ENCODE measurements around the gene SMC5. TPM values are rescaled to one million over a fixed set of nuclear protein-coding genes. Genes with fewer than 3 reads are reported as not detected.
"Not testable (repeated sequence)": the region's sequence is repeated elsewhere in the genome, so short reads cannot be mapped to it uniquely, and the experiment has no call there.

The SMC5 gene
- total RNA-seq, 1 experiment from 2014 or later, result 11.1 TPM

DNA sequence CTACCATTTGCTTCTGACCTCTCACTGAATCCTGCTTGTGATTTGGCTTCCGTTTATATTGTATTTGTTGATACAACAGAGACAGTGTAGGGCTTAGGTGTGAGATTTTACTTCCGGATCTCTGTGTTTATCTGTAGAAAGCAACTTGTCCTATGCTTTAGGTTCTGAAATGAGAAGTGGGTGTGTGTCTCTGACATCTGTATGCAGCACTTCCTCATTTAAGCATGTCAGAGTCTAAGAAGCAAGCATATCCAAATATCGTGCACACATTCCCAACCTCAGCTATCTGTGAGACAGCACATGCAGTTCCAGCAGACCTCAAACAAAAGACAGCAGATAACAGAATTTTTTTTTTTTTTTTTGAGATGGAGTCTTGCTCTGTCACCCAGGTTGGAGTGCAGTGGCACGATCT lies 139.4 kb downstream of the SMC5 start:
- 0 out of 2 replicates have a peak, but pooled peaks cover 2% of the 10 kb centered on the region for H3K27me3 ChIP-seq (ENCODE audit: control insufficient read depth, insufficient read depth, low read length)
- no peak for DNase-seq
- no peaks in the 10 kb centered on the region for H3K36me3 ChIP-seq (replicated peaks; ENCODE audit: control insufficient read depth, insufficient read depth, low read length)
- H3K4me3 ChIP-seq (ENCODE audit: insufficient read depth, low read depth, low read length), result no peak overlapping the region

DNA sequence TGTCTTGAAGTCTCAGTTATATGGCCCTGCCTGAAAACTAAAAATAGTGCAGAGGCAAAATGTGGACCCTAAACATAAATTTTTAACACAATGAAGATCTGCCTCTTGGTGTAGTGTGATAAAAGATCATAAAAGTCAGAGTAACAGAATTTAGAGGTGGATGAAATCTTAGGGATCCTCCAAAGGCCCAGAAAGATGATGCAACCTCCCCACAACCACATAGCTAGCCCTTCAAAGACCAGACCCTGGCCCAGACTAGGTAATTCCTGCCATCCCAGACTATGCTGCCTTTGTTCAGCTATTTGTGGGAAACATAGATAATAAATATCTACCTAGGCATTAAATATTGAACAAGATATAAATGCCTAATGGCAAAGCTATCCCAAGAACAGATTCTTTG lies 140.4 kb downstream of the SMC5 start:
- no peak for DNase-seq
- no peaks in the 10 kb centered on the region for H3K36me3 ChIP-seq (replicated peaks; ENCODE audit: control insufficient read depth, insufficient read depth, low read length)
- 0 out of 2 replicates have a peak, but pooled peaks cover 2% of the 10 kb centered on the region for H3K27me3 ChIP-seq (ENCODE audit: control insufficient read depth, insufficient read depth, low read length)
- H3K4me3 ChIP-seq (ENCODE audit: insufficient read depth, low read depth, low read length), result no peak overlapping the region

DNA sequence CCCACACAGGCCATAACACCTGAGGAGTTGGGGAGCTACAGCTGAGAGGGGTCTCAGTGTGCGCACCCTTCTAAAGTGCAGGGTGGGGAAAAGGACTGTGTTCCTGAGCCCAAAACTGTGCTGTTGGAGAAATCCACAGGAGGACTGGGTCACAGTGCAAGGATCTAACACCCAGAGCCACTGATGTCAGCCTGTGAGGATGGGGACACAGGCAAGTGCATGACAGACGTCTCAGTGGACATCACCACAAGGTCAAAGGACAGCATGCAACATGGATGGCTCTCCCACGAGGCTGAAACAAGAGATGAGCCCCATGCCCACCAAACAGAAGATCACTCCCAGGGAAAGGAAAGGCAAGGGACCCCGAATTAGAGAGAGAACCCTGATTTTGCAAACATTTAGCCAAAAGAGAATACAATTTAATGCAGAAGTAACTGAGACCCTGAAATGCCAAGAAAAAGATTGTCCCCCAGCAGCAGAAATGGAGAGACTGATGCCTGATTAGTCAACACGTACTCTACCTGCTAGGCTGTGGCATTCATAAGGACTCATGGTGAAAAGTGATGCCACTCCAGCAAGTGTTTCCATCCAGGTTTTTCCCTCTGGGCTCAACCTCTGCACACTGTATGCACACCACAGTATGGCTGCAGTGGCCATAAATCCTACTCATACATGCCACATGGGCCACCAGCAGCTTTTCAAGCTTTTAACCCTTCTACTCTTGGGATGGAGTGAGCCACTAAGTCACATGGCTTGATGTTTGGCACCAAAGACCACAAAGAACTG lies 141.5 kb downstream of the SMC5 start:
- no peak for DNase-seq
- H3K27me3 ChIP-seq (ENCODE audit: control insufficient read depth, insufficient read depth, low read length), result 0 out of 2 replicates have a peak, but pooled peaks cover 2% of the 10 kb centered on the region
- no peak overlapping the region for H3K4me3 ChIP-seq (ENCODE audit: insufficient read depth, low read depth, low read length)
- no peaks in the 10 kb centered on the region for H3K36me3 ChIP-seq (replicated peaks; ENCODE audit: control insufficient read depth, insufficient read depth, low read length)

DNA sequence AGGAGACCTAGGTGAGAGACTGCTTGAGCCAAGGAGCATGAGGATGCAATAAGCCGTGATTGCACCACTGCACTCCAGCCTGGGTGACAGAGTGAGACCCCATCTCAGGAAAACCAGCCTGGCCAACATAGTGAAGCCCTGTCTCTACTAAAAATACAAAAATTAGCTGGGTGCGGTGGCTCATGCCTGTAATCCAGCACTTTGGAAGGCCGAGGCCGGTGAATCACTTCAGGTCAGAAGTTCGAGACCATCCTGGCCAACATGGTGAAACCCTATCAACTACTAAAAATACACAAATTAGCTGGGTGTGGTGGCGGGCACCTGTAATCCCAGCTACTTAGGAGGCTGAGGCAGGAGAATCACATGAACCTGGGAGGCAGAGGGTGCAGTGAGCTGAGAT lies 142.5 kb downstream of the SMC5 start:
- H3K4me3 ChIP-seq (ENCODE audit: insufficient read depth, low read depth, low read length); DNase-seq; H3K36me3 ChIP-seq (replicated peaks; ENCODE audit: control insufficient read depth, insufficient read depth, low read length); H3K27me3 ChIP-seq (ENCODE audit: control insufficient read depth, insufficient read depth, low read length): not testable (repeated sequence)

DNA sequence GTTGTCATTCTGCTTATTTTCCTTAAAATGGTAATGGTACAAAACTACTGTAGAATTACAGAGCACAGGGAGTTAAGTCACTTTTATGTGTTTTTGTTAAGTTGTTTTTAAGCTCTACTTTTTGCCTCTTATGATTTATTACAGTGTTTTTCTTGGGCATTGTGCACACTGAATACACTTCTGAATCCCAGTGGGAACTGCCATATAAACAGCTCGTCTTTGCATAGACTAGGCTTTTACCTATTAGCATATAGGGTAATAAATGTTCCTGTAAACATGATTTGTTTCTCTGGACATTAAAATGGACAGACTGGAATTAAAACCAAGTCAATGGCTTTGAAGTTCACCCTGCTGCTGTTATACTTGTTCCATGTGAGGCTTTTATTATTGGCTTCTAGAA lies 143.4 kb downstream of the SMC5 start:
- Histone ChIP-seq H3K36me3 (replicated peaks; ENCODE audit: control insufficient read depth, insufficient read depth, low read length) (no peaks in the 10 kb centered on the region), H3K4me3 (ENCODE audit: insufficient read depth, low read depth, low read length) (no peak overlapping the region), H3K27me3 (ENCODE audit: control insufficient read depth, insufficient read depth, low read length) (0 out of 2 replicates have a peak, but pooled peaks cover 2% of the 10 kb centered on the region)
- DNase-seq, result no peak

DNA sequence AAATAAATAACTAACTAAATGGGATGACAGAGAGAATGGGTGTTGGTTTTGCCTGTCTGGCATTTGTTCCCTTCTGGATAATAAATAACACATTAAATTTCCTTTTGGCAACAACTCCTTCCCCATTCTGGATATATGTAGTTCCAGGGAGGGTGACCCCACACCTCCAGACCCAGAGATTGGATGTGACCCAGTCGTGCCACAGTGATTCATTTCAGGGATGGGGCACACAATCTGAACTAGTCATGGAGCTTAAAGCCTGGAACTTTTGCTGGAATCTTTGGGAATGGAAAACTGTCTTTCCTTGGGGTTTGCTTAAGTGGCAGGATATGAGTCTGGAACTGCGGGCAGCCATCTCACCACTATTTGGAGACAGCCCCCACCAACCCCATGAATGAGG lies 144.4 kb downstream of the SMC5 start:
- no peak for DNase-seq
- Histone ChIP-seq H3K27me3 (ENCODE audit: control insufficient read depth, insufficient read depth, low read length) (0 out of 2 replicates have a peak, but pooled peaks cover 2% of the 10 kb centered on the region), H3K36me3 (replicated peaks; ENCODE audit: control insufficient read depth, insufficient read depth, low read length) (no peaks in the 10 kb centered on the region), H3K4me3 (ENCODE audit: insufficient read depth, low read depth, low read length) (no peak overlapping the region)

DNA sequence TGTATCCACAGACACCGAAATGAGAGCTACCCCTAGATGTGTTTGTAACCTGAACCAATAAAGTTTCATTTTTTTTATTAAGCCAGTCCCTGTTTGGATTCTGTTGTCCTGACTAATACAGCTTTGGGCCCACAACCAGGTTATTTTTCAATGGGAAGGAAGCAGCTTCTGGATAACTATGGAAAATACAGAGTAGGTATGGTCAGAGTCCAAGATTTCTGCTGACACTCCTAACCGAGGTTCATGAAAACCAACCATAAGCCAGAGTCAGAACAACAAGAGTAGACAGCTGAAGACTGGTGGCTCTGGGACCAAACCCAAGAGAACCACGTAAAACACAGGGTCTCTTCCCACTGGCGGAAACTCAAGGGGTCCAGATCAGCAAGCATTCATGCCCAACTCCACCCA lies 144.8 kb downstream of the SMC5 start:
- no peaks in the 10 kb centered on the region for H3K36me3 ChIP-seq (replicated peaks; ENCODE audit: control insufficient read depth, insufficient read depth, low read length)
- H3K27me3 ChIP-seq (ENCODE audit: control insufficient read depth, insufficient read depth, low read length), result 0 out of 2 replicates have a peak, but pooled peaks cover 2% of the 10 kb centered on the region
- no peak overlapping the region for H3K4me3 ChIP-seq (ENCODE audit: insufficient read depth, low read depth, low read length)
- DNase-seq, result no peak

DNA sequence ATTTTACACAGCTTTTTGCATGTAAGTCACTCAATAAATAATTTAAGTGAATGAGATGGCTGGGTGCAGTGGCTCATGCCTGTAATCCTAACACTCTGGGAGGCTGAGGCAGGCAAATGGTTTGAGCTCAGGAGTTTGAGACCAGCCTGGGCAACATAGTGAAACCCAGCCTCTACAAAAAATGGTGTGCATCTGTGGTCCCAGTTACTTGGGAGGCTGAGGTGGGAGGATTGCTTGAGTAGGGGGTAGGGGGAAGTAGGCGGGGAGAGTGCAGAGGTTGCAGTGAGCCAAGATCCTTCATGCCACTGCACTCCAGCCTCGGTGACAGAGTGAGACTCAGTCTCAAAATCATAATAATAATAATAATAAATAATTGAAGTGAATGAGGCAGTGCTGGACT lies 145.5 kb downstream of the SMC5 start:
- no peak for DNase-seq
- no peaks in the 10 kb centered on the region for H3K36me3 ChIP-seq (replicated peaks; ENCODE audit: control insufficient read depth, insufficient read depth, low read length)
- no peak overlapping the region for H3K4me3 ChIP-seq (ENCODE audit: insufficient read depth, low read depth, low read length)

More for the DNA sequence above, 145.5 kb downstream of the SMC5 start:
- H3K27me3 ChIP-seq (ENCODE audit: control insufficient read depth, insufficient read depth, low read length), result no peaks in the 10 kb centered on the region

Other genes starting within 250 kb of the SMC5 start
- 2.0 and 5.4 TPM in 2 replicates for gene MAMDC2, start 215.1 kb upstream of the SMC5 start, total RNA-seq (2014; rRNA removed; shearing (Covaris generic))
- gene KLF9, start 155.7 kb downstream of the SMC5 start, total RNA-seq (2014; rRNA removed; shearing (Covaris generic)), result 0.97 and 1.5 TPM in 2 replicates

Measured in H7 (cell line).